HepG2 (cell line): ENCODE data around the gene MICOS13. TPM values are rescaled to one million over a fixed set of nuclear protein-coding genes. Genes with fewer than 3 reads are reported as not detected.

Experiments
- AGO2 ChIP-seq: fragments of 200-400 bp; formaldehyde crosslinking; optimal IDR thresholded peaks from 2 replicates; pipeline ENCODE3; 2017; ENCODE audit warnings: mild to moderate bottlenecking, low read depth, low read length, moderate library complexity
- GMEB1 ChIP-seq: sonication (generic); formaldehyde crosslinking; IDR thresholded peaks from 2 replicates; pipeline ENCODE4 v1.5.1; 2020; ENCODE audit warnings: missing genetic modification reagents, mild to moderate bottlenecking, borderline replicate concordance
- HOXA3 ChIP-seq: sonication (generic); formaldehyde crosslinking; IDR thresholded peaks from 2 replicates; pipeline ENCODE4 v1.5.0; 2020; ENCODE audit warnings: missing genetic modification reagents
- KLF16 ChIP-seq, 2 experiments: sonication (generic) in 1 of 2; formaldehyde crosslinking in 1 of 2; IDR thresholded peaks; 2 replicates each; pipeline versions ENCODE4 v1.6.1 to v1.8.0; 2016 to 2023; ENCODE audit warnings: missing genetic modification reagents in 2 of 2, missing compliant biosample characterization in 1 of 2
- MXD1 ChIP-seq: sonication (generic); formaldehyde crosslinking; IDR thresholded peaks from 2 replicates; pipeline ENCODE4 v1.4.0; 2020; ENCODE audit warnings: mild to moderate bottlenecking, missing genetic modification reagents
- ZBTB7B ChIP-seq: sonication (generic); formaldehyde crosslinking; IDR thresholded peaks from 2 replicates; pipeline ENCODE4 v1.4.0; 2020; ENCODE audit warnings: missing genetic modification reagents
- ZNF264 ChIP-seq: sonication (generic); formaldehyde crosslinking; IDR thresholded peaks from 2 replicates; pipeline ENCODE4 v1.4.0; 2020; ENCODE audit warnings: missing genetic modification reagents
- ZNF326 ChIP-seq: sonication (generic); formaldehyde crosslinking; IDR thresholded peaks from 2 replicates; pipeline ENCODE4 v1.4.0; 2020; ENCODE audit warnings: missing genetic modification reagents, borderline replicate concordance
- ZNF549 ChIP-seq: sonication (generic); formaldehyde crosslinking; IDR thresholded peaks from 2 replicates; pipeline ENCODE4 v1.5.0; 2020; ENCODE audit warnings: missing genetic modification reagents
- ZNF674 ChIP-seq: sonication (generic); formaldehyde crosslinking; IDR thresholded peaks from 2 replicates; pipeline ENCODE4 v1.5.0; 2020; ENCODE audit warnings: low read depth, mild to moderate bottlenecking, missing genetic modification reagents
- polyA plus RNA-seq, 8 experiments: library from polyadenylated mRNA; depleted of rRNA in 3 of 8; stranded (reverse) in 7 of 8; unstranded in 1 of 8; fragments of >200 nt; fragmentation: Illumina TruSeq in 4 of 8; extraction: Trizol in 4 of 8; gene quantifications; 2 replicates each; pipeline versions ENCODE4 v1.2.1 to v1.2.3, GENCODE V29; 2011 to 2016; ENCODE audit warnings: low read depth in 4 of 8, missing spikeins in 1 of 8, mixed read lengths in 1 of 8; ENCODE audit not compliant: insufficient read depth in 1 of 8
- total RNA-seq, 5 experiments: library from RNA; depleted of rRNA; stranded (reverse); fragments of >200 nt; fragmentation: Illumina TruSeq; extraction: Trizol; gene quantifications; 2 replicates each; pipeline ENCODE4 v1.2.3, GENCODE V29; 2016; ENCODE audit warnings: low read depth in 1 of 5
- TF ChIP-seq, protein P1 (sequence below): sonication (generic); formaldehyde crosslinking; IDR thresholded peaks from 2 replicates; pipeline ENCODE4 v1.4.0; 2020; ENCODE audit warnings: mild to moderate bottlenecking, missing genetic modification reagents, borderline replicate concordance
- TF ChIP-seq, protein P2 (sequence below): sonication (generic); formaldehyde crosslinking; IDR thresholded peaks from 2 replicates; pipeline ENCODE4 v1.4.0; 2020; ENCODE audit warnings: missing genetic modification reagents, mild to moderate bottlenecking, borderline replicate concordance

MICOS13 gene
- total and polyA plus RNA-seq, 2 of the 13 experiments (the other 11 are each of a cell fraction or from before 2014, with no cell fraction given) = 28.8 to 35.4 TPM

GRCh38 chr19:5661483-5661882 lies 18.8 kb downstream of the MICOS13 start (continued):
- TF ChIP-seq, protein P1, sequence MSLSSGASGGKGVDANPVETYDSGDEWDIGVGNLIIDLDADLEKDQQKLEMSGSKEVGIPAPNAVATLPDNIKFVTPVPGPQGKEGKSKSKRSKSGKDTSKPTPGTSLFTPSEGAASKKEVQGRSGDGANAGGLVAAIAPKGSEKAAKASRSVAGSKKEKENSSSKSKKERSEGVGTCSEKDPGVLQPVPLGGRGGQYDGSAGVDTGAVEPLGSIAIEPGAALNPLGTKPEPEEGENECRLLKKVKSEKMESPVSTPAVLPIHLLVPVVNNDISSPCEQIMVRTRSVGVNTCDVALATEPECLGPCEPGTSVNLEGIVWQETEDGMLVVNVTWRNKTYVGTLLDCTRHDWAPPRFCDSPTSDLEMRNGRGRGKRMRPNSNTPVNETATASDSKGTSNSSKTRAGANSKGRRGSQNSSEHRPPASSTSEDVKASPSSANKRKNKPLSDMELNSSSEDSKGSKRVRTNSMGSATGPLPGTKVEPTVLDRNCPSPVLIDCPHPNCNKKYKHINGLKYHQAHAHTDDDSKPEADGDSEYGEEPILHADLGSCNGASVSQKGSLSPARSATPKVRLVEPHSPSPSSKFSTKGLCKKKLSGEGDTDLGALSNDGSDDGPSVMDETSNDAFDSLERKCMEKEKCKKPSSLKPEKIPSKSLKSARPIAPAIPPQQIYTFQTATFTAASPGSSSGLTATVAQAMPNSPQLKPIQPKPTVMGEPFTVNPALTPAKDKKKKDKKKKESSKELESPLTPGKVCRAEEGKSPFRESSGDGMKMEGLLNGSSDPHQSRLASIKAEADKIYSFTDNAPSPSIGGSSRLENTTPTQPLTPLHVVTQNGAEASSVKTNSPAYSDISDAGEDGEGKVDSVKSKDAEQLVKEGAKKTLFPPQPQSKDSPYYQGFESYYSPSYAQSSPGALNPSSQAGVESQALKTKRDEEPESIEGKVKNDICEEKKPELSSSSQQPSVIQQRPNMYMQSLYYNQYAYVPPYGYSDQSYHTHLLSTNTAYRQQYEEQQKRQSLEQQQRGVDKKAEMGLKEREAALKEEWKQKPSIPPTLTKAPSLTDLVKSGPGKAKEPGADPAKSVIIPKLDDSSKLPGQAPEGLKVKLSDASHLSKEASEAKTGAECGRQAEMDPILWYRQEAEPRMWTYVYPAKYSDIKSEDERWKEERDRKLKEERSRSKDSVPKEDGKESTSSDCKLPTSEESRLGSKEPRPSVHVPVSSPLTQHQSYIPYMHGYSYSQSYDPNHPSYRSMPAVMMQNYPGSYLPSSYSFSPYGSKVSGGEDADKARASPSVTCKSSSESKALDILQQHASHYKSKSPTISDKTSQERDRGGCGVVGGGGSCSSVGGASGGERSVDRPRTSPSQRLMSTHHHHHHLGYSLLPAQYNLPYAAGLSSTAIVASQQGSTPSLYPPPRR (CRISPR knock-in tag) = no peak
- TF ChIP-seq GMEB1 (CRISPR knock-in tag) (no peak), ZNF674 (CRISPR knock-in tag) (no peak), HOXA3 (CRISPR knock-in tag) (peak; percentile 30; the same call in 1 of the 2 replicates), ZNF549 (CRISPR knock-in tag) (no peak), KLF16 (CRISPR knock-in tag; IDR thresholded peaks at IDR 0.05) (no peak), MXD1 (CRISPR knock-in tag) (no peak), ZBTB7B (CRISPR knock-in tag) (no peak), ZNF326 (CRISPR knock-in tag) (no peak), ZNF264 (CRISPR knock-in tag) (no peak), AGO2 (peak; percentile 94)
- TF ChIP-seq, protein P2, sequence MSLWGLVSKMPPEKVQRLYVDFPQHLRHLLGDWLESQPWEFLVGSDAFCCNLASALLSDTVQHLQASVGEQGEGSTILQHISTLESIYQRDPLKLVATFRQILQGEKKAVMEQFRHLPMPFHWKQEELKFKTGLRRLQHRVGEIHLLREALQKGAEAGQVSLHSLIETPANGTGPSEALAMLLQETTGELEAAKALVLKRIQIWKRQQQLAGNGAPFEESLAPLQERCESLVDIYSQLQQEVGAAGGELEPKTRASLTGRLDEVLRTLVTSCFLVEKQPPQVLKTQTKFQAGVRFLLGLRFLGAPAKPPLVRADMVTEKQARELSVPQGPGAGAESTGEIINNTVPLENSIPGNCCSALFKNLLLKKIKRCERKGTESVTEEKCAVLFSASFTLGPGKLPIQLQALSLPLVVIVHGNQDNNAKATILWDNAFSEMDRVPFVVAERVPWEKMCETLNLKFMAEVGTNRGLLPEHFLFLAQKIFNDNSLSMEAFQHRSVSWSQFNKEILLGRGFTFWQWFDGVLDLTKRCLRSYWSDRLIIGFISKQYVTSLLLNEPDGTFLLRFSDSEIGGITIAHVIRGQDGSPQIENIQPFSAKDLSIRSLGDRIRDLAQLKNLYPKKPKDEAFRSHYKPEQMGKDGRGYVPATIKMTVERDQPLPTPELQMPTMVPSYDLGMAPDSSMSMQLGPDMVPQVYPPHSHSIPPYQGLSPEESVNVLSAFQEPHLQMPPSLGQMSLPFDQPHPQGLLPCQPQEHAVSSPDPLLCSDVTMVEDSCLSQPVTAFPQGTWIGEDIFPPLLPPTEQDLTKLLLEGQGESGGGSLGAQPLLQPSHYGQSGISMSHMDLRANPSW = no peak
